Right renal pelvis (tissue), 4 donors: ENCODE measurements around the gene PRSS1. TPM values are rescaled to one million over a fixed set of nuclear protein-coding genes. Genes with fewer than 3 reads are reported as not detected.
"Not testable (repeated sequence)": the region's sequence is repeated elsewhere in the genome, so short reads cannot be mapped to it uniquely, and the experiment has no call there.

ENCODE experiments used
- DNase-seq, 4 donors: peaks; one replicate each; pipeline ENCODE4 v3.0.0-alpha.2; 2013; ENCODE audit warnings: low read depth in 4 of 4, low spot score in 3 of 4, missing footprints in 1 of 4
- polyA plus RNA-seq, 4 donors: library from polyadenylated mRNA; unstranded; fragments of 120-200 nt; gene quantifications; one replicate each; pipeline ENCODE4 v1.2.1, GENCODE V29; 2013; ENCODE audit not compliant: insufficient read length in 4 of 4

PRSS1 gene
- polyA plus RNA-seq, 4 donors: not detected

GRCh38 chr7:142772051-142772450, 22.8 kb downstream of the PRSS1 start:
- DNase-seq: no peak

- DNase-seq: no peak
These were observed 23.4 kb downstream of the PRSS1 start for GRCh38 chr7:142772673-142773072.

- no peak for DNase-seq
These were observed 24.0 kb downstream of the PRSS1 start for GRCh38 chr7:142773230-142773629.

GRCh38 chr7:142773937-142774744, 24.9 kb downstream of the PRSS1 start:
- DNase-seq: no peak

GRCh38 chr7:142774826-142775225, 25.6 kb downstream of the PRSS1 start:
- DNase-seq: no peak

GRCh38 chr7:142775351-142776115, 26.3 kb downstream of the PRSS1 start:
- not testable (repeated sequence) for DNase-seq

GRCh38 chr7:142776206-142776844, 27.1 kb downstream of the PRSS1 start:
- DNase-seq: no peak

- DNase-seq: not testable (repeated sequence)
These were observed 27.6 kb downstream of the PRSS1 start for GRCh38 chr7:142776845-142777225.

- DNase-seq: no peak
These were observed 28.0 kb downstream of the PRSS1 start for GRCh38 chr7:142777318-142777717.

- peak; percentile 75 to 84 (median 80) for DNase-seq
These were observed 33.9 kb downstream of the PRSS1 start for GRCh38 chr7:142782922-142783900.

GRCh38 chr7:142784096-142784495, 34.8 kb downstream of the PRSS1 start:
- DNase-seq: no peak

- DNase-seq: no peak
These were observed 35.4 kb downstream of the PRSS1 start for GRCh38 chr7:142784716-142785115.

GRCh38 chr7:142785841-142786250, 36.6 kb downstream of the PRSS1 start:
- no peak for DNase-seq

- no peak for DNase-seq
These were observed 37.9 kb downstream of the PRSS1 start for GRCh38 chr7:142787034-142787768.

GRCh38 chr7:142787783-142788182, 38.5 kb downstream of the PRSS1 start:
- DNase-seq: no peak

- no peak for DNase-seq
These were observed 39.3 kb downstream of the PRSS1 start for GRCh38 chr7:142788303-142789289.

GRCh38 chr7:142789441-142789840, 40.2 kb downstream of the PRSS1 start:
- DNase-seq: no peak

GRCh38 chr7:142790056-142790455, 40.8 kb downstream of the PRSS1 start:
- no peak for DNase-seq
